Fibroblast of villous mesenchyme (primary cell): Measurements from ENCODE around the gene PODXL. TPM values are rescaled to one million over a fixed set of nuclear protein-coding genes. Genes with fewer than 3 reads are reported as not detected.

Source experiments
- DNase-seq: peaks from one replicate; pipeline ENCODE4 v3.0.0-alpha.2; 2010; ENCODE audit warnings: low read depth
- H3K4me3 ChIP-seq: 2 replicates; pipeline ENCODE4 v1.5.1; 2011; ENCODE audit warnings: low read depth, mild to moderate bottlenecking, low read length
- total RNA-seq: library from RNA; depleted of rRNA; stranded (reverse); fragments of >200 nt; gene quantifications from 2 replicates; pipeline ENCODE4 v1.2.3, GENCODE V29; 2012
- TF ChIP-seq, protein P1 (sequence below): IDR thresholded peaks from 2 replicates; pipeline ENCODE4 v1.5.1; 2012; ENCODE audit warnings: low read depth, mild to moderate bottlenecking, low read length; ENCODE audit not compliant: insufficient read depth

Gene PODXL
- 5.8 and 17.3 TPM in 2 replicates for total RNA-seq

- peak; percentile 49 for DNase-seq
- TF ChIP-seq, protein P1, sequence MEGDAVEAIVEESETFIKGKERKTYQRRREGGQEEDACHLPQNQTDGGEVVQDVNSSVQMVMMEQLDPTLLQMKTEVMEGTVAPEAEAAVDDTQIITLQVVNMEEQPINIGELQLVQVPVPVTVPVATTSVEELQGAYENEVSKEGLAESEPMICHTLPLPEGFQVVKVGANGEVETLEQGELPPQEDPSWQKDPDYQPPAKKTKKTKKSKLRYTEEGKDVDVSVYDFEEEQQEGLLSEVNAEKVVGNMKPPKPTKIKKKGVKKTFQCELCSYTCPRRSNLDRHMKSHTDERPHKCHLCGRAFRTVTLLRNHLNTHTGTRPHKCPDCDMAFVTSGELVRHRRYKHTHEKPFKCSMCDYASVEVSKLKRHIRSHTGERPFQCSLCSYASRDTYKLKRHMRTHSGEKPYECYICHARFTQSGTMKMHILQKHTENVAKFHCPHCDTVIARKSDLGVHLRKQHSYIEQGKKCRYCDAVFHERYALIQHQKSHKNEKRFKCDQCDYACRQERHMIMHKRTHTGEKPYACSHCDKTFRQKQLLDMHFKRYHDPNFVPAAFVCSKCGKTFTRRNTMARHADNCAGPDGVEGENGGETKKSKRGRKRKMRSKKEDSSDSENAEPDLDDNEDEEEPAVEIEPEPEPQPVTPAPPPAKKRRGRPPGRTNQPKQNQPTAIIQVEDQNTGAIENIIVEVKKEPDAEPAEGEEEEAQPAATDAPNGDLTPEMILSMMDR = no peak
- peak within 1 kb of the TSS; percentile 57 for H3K4me3 ChIP-seq
Observed at GRCh38 chr7:131556053-131556908, at the start of gene PODXL. PODXL (minus strand) TSS chr7:131556628; CDS start chr7:131556359, 269 bp downstream.

DNA sequence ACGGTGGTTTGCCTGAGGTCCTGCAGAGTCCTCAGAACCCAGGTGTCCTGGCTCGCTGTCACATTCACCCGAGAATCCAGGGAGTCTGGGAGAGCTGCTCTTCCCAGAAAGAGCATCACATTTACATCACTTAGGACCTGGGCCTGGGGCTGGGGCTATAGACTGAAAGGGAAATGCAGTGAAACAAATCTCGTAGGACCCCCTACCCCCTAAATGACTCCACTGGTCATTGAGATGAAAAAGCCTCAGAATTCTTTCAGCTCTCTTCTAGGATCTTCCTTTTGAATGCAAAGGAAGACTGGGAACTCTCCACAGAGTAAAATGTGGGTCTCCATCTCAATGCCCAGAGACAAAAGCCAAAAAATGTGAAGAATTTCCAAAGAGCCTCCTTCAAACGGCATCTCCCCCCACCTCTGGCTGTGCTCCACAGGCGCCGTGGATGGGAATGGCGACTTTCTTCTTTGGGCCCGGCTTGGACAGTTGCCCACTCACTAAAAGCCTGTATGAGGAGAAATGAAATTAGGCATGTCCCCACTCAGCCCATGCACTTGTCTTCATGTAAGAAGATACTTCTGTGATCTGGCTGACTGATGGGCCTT is 49.0 kb upstream of the PODXL start:
- H3K4me3 ChIP-seq = no peak overlapping the region
- TF ChIP-seq, protein P1 = no peak
- DNase-seq = no peak

GRCh38 chr7:131604841-131605279 is 48.4 kb upstream of the PODXL start:
- peak; percentile 86 for DNase-seq
- no peak overlapping the region for H3K4me3 ChIP-seq
- TF ChIP-seq, protein P1 = no peak

GRCh38 chr7:131603932-131604331 is 47.5 kb upstream of the PODXL start:
- DNase-seq = no peak
- TF ChIP-seq, protein P1 = no peak
- no peak overlapping the region for H3K4me3 ChIP-seq

- DNase-seq = no peak
- no peak overlapping the region for H3K4me3 ChIP-seq
- TF ChIP-seq, protein P1 = no peak
Observed at GRCh38 chr7:131602994-131603372, 46.6 kb upstream of the PODXL start.

GRCh38 chr7:131602304-131602993 is 46.0 kb upstream of the PODXL start:
- no peak overlapping the region for H3K4me3 ChIP-seq
- no peak for DNase-seq
- TF ChIP-seq, protein P1 = no peak
